Muscle layer of duodenum (tissue), 2 donors: Measurements from ENCODE around the gene ACP4.

Source experiments
- H3K27ac ChIP-seq: one replicate; pipeline ENCODE4 v1.7.0; 2013; ENCODE audit warnings: mild to moderate bottlenecking, low read length
- H3K27me3 ChIP-seq: one replicate; pipeline ENCODE4 v1.7.0; 2013; ENCODE audit warnings: low read depth, mild to moderate bottlenecking, control low read depth, low read length
- H3K36me3 ChIP-seq, 2 donors: one replicate each; pipeline ENCODE4 v1.7.0; 2013; ENCODE audit warnings: low read length in 2 of 2, control low read depth in 1 of 2, mild to moderate bottlenecking in 1 of 2; ENCODE audit not compliant: insufficient read depth in 2 of 2, control insufficient read depth in 1 of 2
- H3K4me1 ChIP-seq, 2 donors: one replicate each; pipeline ENCODE4 v1.7.0; 2013; ENCODE audit warnings: low read length in 2 of 2, mild to moderate bottlenecking in 2 of 2, control low read depth in 1 of 2, moderate library complexity in 1 of 2; ENCODE audit not compliant: insufficient read depth in 2 of 2, control insufficient read depth in 1 of 2
- H3K4me3 ChIP-seq, 2 donors: one replicate each; pipeline ENCODE4 v1.7.0; 2013; ENCODE audit warnings: low read length in 2 of 2, low read depth in 1 of 2, mild to moderate bottlenecking in 1 of 2
- H3K9me3 ChIP-seq, 2 donors: one replicate each; pipeline ENCODE4 v1.7.0; 2013; ENCODE audit warnings: low read length in 2 of 2, control low read depth in 1 of 2, mild to moderate bottlenecking in 1 of 2; ENCODE audit not compliant: control insufficient read depth in 1 of 2
- donor health status: healthy.

Gene ACP4

DNA sequence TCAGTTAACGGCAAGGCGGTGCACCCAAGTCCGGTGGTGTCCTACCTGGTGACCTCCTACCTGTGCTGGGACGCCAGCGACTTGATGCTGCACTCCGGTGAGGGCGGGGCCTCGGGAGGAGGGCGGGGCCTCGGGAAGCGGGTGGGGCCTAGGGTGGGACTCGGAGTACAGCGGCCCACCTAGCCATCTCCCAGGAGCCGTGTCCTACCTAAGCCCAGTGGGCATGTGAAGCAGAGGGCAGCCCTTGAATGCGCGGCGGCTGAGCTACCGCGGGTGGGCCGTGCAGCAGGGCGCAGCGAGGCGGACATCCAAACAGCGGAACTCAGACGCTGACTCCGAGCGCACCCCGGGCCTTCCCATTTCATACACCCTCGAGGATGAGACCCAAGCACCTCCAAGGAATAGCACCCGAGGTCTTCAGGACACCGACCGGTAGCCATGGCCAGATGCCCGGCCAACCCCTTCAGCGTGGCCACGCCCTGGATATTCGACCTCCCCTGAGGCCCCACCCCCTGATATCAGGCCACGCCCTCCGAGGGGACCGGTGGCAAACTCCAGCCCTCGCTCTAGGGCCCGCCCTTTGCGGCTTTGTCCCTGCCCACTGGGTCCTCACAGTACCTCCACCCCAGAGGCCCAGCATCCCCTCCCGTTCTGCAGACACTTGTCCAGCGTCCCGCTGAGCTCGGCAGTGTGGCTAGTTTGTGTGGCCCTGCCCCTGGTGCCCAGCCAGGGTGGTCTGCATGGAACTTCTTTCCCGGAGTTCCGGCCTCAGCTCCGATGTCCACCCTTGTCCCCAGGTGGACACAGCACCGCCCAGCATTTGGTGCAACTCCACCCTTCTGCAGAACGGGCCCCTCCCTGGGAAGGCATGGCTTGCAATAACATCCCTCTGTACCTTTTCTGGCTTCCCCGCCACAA, 28.0 kb downstream of the ACP4 start:
- H3K4me3 ChIP-seq = peak overlapping the region; percentile 36 to 42
- H3K9me3 ChIP-seq = no peaks in the 10 kb centered on the region
- peaks cover 0 to 11% of the 10 kb centered on the region in 2 donors for H3K4me1 ChIP-seq
- peaks cover 22% of the 10 kb centered on the region for H3K27me3 ChIP-seq
- no peaks in the 10 kb centered on the region for H3K36me3 ChIP-seq
- no peak overlapping the region for H3K27ac ChIP-seq

DNA sequence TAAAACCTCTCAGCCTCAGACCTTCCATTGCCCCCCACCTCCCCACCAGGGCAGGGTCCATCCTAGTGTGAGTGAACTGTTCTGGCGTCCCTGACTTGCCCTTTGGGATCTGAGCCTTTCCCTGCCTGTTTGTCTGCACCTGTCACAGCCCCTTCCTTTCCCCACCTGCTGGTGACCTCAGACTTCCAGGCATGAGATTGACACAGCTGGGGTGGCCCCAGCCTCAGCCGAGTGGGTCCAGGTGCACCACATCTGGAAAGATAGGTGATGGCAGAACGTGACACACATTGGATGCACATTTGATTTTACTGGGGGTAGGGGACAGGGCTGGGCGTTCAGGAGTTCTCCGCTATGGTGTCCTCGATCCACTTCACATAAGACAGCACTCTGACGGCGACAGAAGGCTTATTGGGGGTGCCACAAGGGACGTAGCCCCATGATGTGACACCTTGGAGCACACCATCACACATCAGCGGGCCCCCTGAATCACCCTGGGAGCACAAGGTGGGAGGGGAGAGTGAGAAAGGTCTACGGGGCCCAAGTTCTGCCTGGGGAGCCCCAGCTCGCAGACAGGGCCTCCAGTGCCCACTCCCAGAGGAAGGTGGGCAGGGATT, 28.8 kb downstream of the ACP4 start:
- Histone ChIP-seq H3K27me3 (peaks cover 22% of the 10 kb centered on the region), H3K4me3 (no peak overlapping the region), H3K27ac (no peak overlapping the region)

DNA sequence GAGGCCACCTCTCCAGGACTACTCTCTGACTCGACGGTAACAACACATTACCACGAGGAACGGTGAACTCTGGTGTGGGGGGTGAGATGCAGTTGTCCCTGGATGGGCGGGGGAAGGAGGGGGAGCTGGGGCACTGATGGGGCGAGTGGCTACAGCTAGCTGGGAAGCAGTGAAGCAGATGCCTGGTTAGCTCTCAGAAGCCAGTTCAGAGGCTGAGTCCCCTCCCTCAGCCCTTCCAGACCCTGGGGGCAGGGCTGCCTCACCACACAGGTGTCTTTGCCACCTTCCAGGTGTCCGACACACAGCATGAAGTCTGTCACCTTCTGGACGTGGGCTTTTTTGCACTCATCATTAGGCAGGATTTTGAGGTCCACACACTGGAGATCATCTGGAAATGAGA, 29.4 kb downstream of the ACP4 start:
- Histone ChIP-seq H3K36me3 (no peaks in the 10 kb centered on the region), H3K27ac (no peak overlapping the region), H3K9me3 (no peaks in the 10 kb centered on the region), H3K4me3 (no peak overlapping the region), H3K4me1 (peaks cover 0 to 11% of the 10 kb centered on the region in 2 donors), H3K27me3 (peaks cover 22% of the 10 kb centered on the region)

More for the DNA sequence above, 28.8 kb downstream of the ACP4 start:
- no peaks in the 10 kb centered on the region for H3K9me3 ChIP-seq
- H3K36me3 ChIP-seq = no peaks in the 10 kb centered on the region
- peaks cover 0 to 11% of the 10 kb centered on the region in 2 donors for H3K4me1 ChIP-seq

DNA sequence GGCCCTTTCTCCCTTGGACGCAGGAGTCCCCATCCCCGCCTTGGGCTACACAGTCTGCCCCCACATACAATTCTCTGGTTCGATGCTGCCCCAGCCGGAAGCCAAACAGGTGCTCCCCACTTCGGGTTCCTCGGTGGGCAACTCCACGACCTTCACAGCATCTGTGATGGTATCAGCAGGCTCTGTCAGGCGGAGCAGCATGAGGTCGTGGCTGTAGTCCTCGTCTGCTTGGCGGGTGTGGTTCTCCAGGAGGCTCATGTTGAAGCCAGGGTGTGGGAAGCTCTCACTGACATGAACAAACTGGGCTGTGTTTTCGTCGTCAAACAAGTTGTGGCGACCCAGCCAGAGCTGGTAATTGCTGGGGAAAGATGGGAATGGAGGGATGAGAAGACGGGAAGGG, 29.9 kb downstream of the ACP4 start:
- Histone ChIP-seq H3K9me3 (no peaks in the 10 kb centered on the region), H3K4me1 (peaks cover 0 to 11% of the 10 kb centered on the region in 2 donors), H3K27ac (no peak overlapping the region), H3K4me3 (no peak overlapping the region), H3K36me3 (no peaks in the 10 kb centered on the region), H3K27me3 (peaks cover 22% of the 10 kb centered on the region)

DNA sequence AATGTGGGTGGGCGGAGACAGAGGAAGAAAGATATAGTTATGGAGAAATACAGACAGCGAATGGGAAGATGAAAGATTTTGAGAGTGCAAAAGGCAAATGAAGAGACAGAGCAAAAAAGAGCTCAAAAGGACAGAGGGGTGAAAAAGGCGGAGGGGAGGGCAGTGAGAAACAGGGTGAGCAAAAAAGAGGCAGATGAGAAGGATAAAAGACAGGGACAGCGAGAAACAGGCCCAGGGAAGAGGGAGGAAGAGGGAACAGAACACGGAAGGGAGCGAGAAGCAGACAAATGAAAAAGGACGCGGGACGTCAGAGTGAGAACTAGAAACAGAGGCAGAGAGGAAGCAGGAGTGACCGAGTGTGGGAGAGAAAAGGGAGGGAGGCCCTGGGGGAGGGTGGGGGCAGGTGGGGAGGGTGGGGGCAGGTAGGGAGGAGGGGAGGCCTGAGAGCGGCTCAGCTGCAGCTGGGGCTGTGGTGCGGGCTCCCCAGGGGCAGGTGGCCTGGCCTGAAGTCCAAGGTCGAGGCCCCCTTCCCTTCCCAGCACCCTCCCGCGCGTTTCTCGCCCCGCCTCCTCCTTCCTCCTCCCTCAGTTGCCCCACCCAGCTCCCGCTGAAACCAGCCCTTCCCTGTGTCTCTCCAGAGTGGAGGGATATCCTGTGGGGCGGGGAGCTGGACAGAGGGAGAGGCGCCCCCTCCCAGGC, 30.5 kb downstream of the ACP4 start:
- no peak overlapping the region for H3K4me3 ChIP-seq
- H3K4me1 ChIP-seq = peaks cover 0 to 11% of the 10 kb centered on the region in 2 donors
- H3K9me3 ChIP-seq = no peaks in the 10 kb centered on the region
- peaks cover 22% of the 10 kb centered on the region for H3K27me3 ChIP-seq
- no peak overlapping the region for H3K27ac ChIP-seq
- H3K36me3 ChIP-seq = no peaks in the 10 kb centered on the region

DNA sequence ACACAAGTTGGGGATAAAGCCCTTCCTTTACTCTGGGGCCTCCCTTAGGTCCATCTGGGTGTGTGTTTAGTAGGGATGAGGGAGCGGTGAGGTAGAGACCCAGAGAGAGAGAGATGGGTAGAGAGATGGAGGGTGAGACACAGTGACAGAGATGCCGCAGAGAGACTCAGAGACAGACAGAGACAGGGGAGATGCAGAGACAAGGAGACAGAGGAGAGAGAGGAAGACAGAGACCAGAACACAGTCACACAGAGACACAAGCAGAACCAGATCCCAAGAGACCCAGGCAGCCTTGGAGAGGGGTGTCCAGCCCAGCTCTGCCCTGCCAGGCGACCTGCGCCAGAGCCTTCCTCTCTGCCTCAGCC, 31.0 kb downstream of the ACP4 start:
- Histone ChIP-seq H3K9me3 (no peaks in the 10 kb centered on the region), H3K4me1 (peaks cover 0 to 11% of the 10 kb centered on the region in 2 donors), H3K27ac (no peak overlapping the region), H3K36me3 (no peaks in the 10 kb centered on the region), H3K4me3 (no peak overlapping the region), H3K27me3 (peaks cover 22% of the 10 kb centered on the region)

DNA sequence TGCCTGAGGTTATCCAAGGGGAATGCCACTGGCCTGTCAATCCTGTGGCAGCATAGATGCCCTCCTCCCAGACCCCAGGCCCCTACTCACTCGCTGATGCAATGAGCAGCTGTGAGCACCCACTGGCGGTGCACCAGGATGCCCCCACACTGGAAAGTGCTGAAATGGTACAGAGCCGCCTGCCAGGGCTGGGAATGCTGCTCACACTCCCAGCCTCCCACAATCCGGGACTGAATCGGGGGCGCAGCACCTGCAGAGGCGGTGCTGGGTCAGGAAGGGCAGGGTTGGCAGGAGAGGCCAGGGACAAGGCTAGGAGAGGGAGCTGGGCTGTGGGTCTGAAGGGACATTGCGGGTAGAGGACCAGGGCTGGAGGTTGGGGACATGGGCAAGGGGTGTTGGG, 31.4 kb downstream of the ACP4 start:
- peaks cover 22% of the 10 kb centered on the region for H3K27me3 ChIP-seq

DNA sequence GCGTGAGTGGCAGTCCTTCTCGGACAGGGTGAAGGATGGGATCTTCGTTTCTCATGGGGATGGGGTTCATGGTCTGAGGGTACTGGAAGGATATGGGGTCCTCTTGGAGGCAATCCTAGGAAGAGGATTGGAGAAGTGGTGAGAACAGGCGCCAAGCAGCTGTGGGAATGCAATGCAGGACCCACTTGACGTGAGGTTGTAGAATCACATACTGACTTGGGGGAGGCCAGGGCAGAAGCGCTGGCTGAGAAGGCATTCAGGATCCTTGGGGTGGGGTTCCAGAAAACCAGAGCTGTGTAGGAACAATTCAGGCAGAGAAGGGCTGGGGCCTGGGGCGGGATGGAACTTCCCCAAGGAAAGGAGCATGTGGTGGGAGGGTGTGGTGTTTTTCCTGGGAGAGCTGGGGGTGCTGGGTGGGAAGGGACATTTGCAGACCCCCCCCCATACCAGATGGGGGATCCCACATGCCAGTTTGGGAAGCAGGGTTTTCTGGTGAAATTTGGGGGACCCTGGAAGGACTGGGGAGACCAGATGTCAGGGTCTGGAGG, 32.5 kb downstream of the ACP4 start:
- no peaks in the 10 kb centered on the region for H3K36me3 ChIP-seq
- no peak overlapping the region for H3K4me3 ChIP-seq
- no peaks in the 10 kb centered on the region for H3K9me3 ChIP-seq
- H3K27me3 ChIP-seq = peaks cover 22% of the 10 kb centered on the region
- H3K27ac ChIP-seq = no peak overlapping the region
- peaks cover 0 to 11% of the 10 kb centered on the region in 2 donors for H3K4me1 ChIP-seq

More for the DNA sequence above, 31.4 kb downstream of the ACP4 start:
- Histone ChIP-seq H3K27ac (no peak overlapping the region), H3K4me1 (peaks cover 0 to 11% of the 10 kb centered on the region in 2 donors), H3K9me3 (no peaks in the 10 kb centered on the region), H3K36me3 (no peaks in the 10 kb centered on the region), H3K4me3 (no peak overlapping the region)

DNA sequence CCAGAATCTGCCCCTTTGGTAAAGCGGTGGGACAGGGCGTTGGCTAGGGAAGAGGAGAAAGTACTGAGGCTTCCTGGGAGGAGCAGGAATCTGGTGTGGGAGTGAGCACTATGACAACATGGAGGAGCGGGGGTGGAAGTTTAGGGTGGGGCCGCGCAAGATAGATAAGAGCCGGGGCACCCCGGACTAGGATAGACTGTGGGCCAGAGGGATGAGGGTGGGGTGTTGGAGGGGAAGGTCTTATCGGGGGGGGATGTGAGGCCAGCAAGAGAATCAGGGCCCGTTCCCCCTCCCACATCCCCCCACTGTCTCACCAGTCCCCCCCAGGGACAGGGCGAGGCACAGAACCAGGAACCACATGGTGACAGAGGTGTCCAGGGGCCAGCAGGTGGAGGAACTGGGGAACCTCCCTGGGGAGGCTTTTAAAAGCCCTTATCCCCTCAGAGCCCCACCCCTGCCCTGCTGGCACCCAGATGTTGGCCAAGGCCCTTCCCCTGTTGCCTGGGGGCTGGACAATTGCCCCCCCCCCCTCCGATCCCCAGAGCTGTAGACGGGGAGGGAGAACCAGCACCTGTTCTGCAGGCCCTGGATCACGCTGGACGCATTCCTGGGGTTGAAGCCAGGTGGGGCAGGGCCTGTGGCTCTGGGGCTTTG, 33.3 kb downstream of the ACP4 start, which contains the start of gene KLK1:
KLK1 (minus strand) TSS at position 399 of the 654 bp plus-strand sequence; CDS start at position 360, 39 bp downstream.
- Histone ChIP-seq H3K27me3 (peaks cover 21% of the 10 kb centered on the region), H3K9me3 (no peaks in the 10 kb centered on the region), H3K27ac (no peak within 1 kb of the TSS), H3K4me1 (peaks cover 0 to 3% of the 10 kb centered on the region in 2 donors), H3K4me3 (no peak within 1 kb of the TSS), H3K36me3 (no peaks in the 10 kb centered on the region)

DNA sequence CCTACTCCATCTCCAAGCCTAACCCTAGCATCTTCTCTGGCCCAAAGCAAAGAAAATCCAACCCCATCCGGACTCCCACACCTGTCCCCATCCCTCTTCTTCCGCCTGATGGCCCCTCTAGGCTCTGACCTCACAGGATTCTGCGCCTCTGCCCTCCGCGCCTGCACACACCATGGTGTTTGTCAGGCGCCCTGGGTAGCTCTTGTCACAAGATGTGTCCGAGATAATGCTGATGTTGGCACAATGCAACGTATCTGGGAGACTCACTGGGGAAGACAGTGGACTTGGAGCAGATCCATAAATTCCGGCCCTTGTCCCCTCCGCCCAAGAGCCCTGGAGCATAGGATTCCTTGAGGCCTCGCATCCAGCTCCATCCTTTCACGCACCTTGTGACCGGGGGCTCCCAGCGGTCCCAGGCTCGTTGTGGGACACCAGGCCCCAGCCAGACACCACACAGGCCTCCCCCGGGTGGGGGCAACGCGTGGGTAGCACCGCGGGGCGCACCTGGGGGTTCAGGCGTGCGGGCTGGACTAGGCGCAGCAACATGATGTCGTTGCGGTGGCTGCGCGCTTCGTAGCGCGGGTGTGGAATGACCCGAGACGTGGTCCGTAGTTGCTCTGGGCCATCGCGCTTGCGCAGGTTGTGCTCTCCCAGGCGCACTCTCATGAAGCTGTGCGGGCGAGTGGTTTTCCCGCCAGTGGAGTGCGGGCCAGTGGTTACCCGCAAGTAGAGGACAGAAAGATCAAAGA, 36.5 kb downstream of the ACP4 start:
- H3K4me1 ChIP-seq = no peaks in the 10 kb centered on the region
- H3K4me3 ChIP-seq = no peak overlapping the region
- H3K27me3 ChIP-seq = peaks cover 3% of the 10 kb centered on the region
- H3K36me3 ChIP-seq = no peaks in the 10 kb centered on the region
- H3K27ac ChIP-seq = no peak overlapping the region
- H3K9me3 ChIP-seq = no peaks in the 10 kb centered on the region
